HG03442 (cell line): ENCODE results near the gene FOXR2.

ENCODE experiments used
- ATAC-seq: cut with Tn5 transposase; IDR thresholded peaks from one replicate; pipeline ENCODE4 v1.9.1; 2021; ENCODE audit warnings: mild to moderate bottlenecking, moderate library complexity; ENCODE audit not compliant: unreplicated experiment

The FOXR2 gene

GRCh38 chrX:55623100-55623499, at the start of gene FOXR2:
Gene FOXR2 (plus strand): TSS chrX:55623400. CDS start chrX:55623712, 312 bp downstream.
- ATAC-seq: no peak

- ATAC-seq: no peak
Observed at GRCh38 chrX:55579115-55579514, 44.1 kb upstream of the FOXR2 start.

DNA sequence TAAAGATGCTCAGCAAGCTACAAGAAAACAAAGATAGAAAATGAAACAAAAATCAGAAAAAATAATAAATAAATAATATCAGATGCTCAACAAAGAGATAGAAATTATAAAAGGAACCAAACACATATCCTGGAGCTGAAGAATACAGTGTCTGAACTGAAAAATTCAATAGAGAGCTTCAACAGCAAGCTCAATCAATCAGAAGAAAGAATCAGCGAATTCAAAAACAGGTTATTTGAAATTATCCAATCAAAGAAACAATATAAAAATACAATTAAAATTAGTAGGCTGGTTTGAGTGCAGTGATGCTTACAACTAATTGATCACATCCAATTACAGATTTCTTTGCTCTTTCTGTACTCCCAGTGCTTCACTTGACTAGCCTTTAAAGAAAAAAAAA, 40.8 kb upstream of the FOXR2 start:
- ATAC-seq: no peak

DNA sequence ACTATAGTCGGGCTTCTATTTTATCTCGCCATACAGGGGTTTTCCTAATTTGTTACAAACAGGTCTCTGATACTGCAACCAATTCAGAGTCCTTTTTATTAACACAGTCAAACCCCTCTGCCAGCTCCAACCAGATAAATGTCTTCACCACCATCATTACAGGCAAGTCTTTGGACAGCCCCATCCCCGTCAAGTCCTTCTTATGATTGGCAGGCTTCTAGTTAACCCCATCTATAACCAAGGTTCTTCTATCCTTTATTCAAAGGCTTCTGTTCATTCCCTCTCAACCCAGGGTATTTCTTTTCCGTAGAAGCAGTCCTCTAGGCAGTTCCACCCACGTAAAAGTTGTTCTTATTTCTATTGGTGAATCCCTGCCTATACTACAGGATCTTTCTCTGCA, 29.9 kb upstream of the FOXR2 start:
- no peak for ATAC-seq

- ATAC-seq: no peak
Observed at GRCh38 chrX:55593756-55594257, 29.4 kb upstream of the FOXR2 start.

GRCh38 chrX:55598333-55598732, 24.9 kb upstream of the FOXR2 start:
- no peak for ATAC-seq

DNA sequence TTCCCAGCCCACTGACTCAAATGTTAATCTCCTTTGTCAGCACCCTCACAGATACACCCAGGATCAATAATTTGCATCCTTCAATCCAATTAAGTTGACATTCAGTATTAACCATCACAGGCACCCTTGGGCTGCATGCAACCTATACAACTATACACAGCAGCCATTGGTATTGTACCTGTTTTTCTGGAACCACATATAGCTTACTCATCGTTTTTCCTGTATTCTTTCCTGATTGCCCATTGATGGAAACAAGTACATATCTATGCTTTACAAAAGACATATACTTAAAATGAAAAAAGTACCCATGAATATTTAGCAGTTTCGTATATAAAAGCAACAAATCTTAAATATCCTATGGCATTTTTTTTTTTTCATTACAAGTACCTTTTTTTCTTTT, 3.7 kb upstream of the FOXR2 start:
- ATAC-seq: no peak

GRCh38 chrX:55624403-55624802, 1.2 kb downstream of the FOXR2 start:
- no peak for ATAC-seq

- ATAC-seq: no peak
Observed at GRCh38 chrX:55636109-55636508, 12.9 kb downstream of the FOXR2 start.

- no peak for ATAC-seq
Observed at GRCh38 chrX:55638933-55639332, 15.7 kb downstream of the FOXR2 start.

- peak; percentile 90 for ATAC-seq
Observed at GRCh38 chrX:55640854-55641253, 17.7 kb downstream of the FOXR2 start.

- peak; percentile 56 for ATAC-seq
Observed at GRCh38 chrX:55648434-55648833, 25.2 kb downstream of the FOXR2 start.

DNA sequence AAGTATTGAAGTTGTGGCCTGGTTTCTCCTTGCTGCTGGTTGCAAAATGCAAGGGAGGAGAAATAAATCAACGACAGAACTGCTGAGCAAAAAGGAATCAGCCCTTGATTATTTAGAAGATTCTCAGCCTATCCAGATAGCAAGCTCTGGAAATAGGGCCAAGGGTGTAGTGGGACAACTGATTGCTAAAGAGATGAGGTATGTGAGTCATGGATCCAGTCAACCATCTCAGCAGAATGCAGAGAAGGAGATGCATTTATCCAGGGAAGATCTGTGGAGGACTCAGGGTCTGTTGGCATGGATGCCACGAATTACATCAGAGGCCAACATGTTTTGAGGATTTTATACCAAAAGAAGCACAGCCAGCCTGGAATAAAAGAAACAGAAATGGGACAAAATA, 36.7 kb downstream of the FOXR2 start:
- ATAC-seq: no peak

- no peak for ATAC-seq
Observed at GRCh38 chrX:55663584-55663983, 40.4 kb downstream of the FOXR2 start.

GRCh38 chrX:55668084-55668483, 44.9 kb downstream of the FOXR2 start:
- ATAC-seq: no peak
